Activated CD8-positive, alpha-beta memory T cell treated with anti-CD3 and anti-CD28 coated beads, Interleukin-2, amount 10 ng/mL, durations not matched to agents 7 days and 5 days (primary cell): ENCODE results near the gene ARHGAP26. TPM values are rescaled to one million over a fixed set of nuclear protein-coding genes. Genes with fewer than 3 reads are reported as not detected.

Source experiments
- ATAC-seq: fragments of 150-1000 bp; cut with Tn5 transposase; one replicate; pipeline ENCODE4 v1.10.0; 2021; ENCODE audit warnings: moderate library complexity
- CTCF ChIA-PET: fragments of 350-600 bp; sonication (Branson Sonifier 250); formaldehyde crosslinking; loops from one replicate; lab custom pipeline; 2021; ENCODE audit warnings: antibody characterized with exemption; lab: Charles Lee
- DNase-seq: peaks from one replicate; pipeline ENCODE4 v3.0.0-alpha.2; 2020
- H3K27ac Mint-ChIP-seq: one replicate; pipeline ENCODE4 v1.8.0; 2021; ENCODE audit warnings: mild to moderate bottlenecking, mixed read lengths
- H3K27me3 Mint-ChIP-seq: one replicate; pipeline ENCODE4 v1.8.0; 2021; ENCODE audit warnings: mixed read lengths
- H3K36me3 Mint-ChIP-seq: one replicate; pipeline ENCODE4 v1.8.0; 2021; ENCODE audit warnings: mild to moderate bottlenecking, mixed read lengths
- H3K4me1 Mint-ChIP-seq: one replicate; pipeline ENCODE4 v1.8.0; 2021; ENCODE audit warnings: mixed read lengths
- H3K4me3 Mint-ChIP-seq: one replicate; pipeline ENCODE4 v1.8.0; 2021; ENCODE audit warnings: mild to moderate bottlenecking, moderate library complexity, mixed read lengths
- H3K9me3 Mint-ChIP-seq: one replicate; pipeline ENCODE4 v1.8.0; 2022; ENCODE audit warnings: low read depth, mixed read lengths
- total RNA-seq, 2 experiments: library from RNA; stranded (reverse); gene quantifications; one replicate each; pipeline ENCODE4 v1.2.3, GENCODE V29; 2021

Gene ARHGAP26
- total RNA-seq, 2 experiments from 2014 or later, result 12.6 to 38.9 TPM

DNA sequence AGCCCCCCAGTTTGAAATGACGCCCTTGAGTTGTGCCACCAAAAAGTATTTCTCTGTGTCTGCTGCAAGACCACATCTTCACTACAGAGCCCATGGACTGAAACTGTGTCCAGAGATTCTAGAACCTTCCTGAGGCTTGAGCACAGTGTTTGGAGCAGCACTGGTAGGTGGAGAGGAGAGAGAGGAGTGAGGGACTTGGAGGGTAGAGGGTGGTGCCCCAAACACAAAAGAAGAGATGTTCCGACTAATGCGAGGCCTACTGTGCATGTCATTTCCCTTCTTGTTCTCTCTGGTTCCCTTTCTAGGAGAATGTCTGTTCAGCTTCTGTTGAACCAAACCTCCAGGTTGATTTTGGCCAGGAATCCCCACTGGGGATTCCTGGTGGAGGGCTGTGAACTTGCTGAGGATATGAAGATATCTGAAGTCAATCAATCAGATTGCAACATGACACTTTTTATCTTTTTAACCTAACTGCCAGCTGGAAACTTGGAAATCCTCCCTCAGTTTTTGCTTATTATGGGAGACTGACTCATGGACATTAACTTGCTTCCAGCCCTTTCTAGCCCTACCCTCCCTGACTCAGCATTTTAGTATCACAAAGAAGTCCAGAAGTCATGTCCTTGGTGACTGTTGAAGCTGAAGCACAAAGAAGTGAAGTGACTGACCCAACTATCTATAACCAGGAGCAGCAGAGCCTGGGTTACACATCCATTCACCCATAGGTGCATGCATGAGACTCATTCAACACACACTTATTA lies 478.8 kb downstream of the ARHGAP26 start:
- DNase-seq (no peak), ATAC-seq (no peak)
- CTCF ChIA-PET, result no interaction called here
- Mint-ChIP-seq H3K36me3 (peaks cover 6% of the 10 kb centered on the region), H3K4me1 (no peaks in the 10 kb centered on the region), H3K27ac (no peak overlapping the region), H3K27me3 (no peaks in the 10 kb centered on the region), H3K4me3 (no peak overlapping the region), H3K9me3 (peaks cover 4% of the 10 kb centered on the region)

GRCh38 chr5:143249851-143250250 lies 479.7 kb downstream of the ARHGAP26 start:
- ATAC-seq (no peak), DNase-seq (no peak)
- Mint-ChIP-seq H3K36me3 (peaks cover 6% of the 10 kb centered on the region), H3K4me1 (no peaks in the 10 kb centered on the region), H3K27ac (no peak overlapping the region), H3K4me3 (no peak overlapping the region), H3K27me3 (no peaks in the 10 kb centered on the region), H3K9me3 (peaks cover 4% of the 10 kb centered on the region)
- CTCF ChIA-PET, result interaction anchor here (0.8 kb wide), 1 partner anchor 11 kb away, joined by 3 read pairs; no protein-coding TSS in a partner anchor

GRCh38 chr5:143251190-143251589 lies 481.0 kb downstream of the ARHGAP26 start:
- DNase-seq (no peak), ATAC-seq (no peak)
- Mint-ChIP-seq H3K9me3 (peaks cover 4% of the 10 kb centered on the region), H3K36me3 (peaks cover 6% of the 10 kb centered on the region), H3K4me3 (no peak overlapping the region), H3K27ac (no peak overlapping the region), H3K4me1 (no peaks in the 10 kb centered on the region), H3K27me3 (no peaks in the 10 kb centered on the region)
- CTCF ChIA-PET, result no interaction called here

DNA sequence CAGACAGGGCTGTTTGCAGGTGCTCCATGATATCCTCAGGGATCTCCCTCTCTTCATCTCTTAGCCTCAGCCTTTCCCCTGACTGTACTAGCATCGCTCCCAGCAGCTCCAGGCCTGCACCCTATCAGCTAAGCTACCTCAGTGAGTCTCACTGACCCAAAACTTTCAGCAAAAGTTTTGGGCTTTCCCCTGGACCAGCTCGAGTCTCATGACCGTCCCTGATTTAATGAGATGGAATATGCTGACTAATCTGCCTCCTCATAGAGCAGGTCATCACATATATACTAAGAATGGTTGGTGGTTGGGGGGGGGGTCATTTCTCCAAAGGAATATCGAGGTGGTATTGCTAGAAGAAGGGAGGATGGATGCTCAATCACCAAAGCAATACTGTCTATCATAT lies 481.8 kb downstream of the ARHGAP26 start:
- peaks cover 4% of the 10 kb centered on the region for H3K9me3 Mint-ChIP-seq
- H3K4me3 Mint-ChIP-seq, result no peak overlapping the region
- H3K27me3 Mint-ChIP-seq, result no peaks in the 10 kb centered on the region
- ATAC-seq (no peak), DNase-seq (no peak)
- H3K27ac Mint-ChIP-seq, result no peak overlapping the region
- H3K4me1 Mint-ChIP-seq, result no peaks in the 10 kb centered on the region
- peaks cover 5% of the 10 kb centered on the region for H3K36me3 Mint-ChIP-seq
- CTCF ChIA-PET, result no interaction called here

GRCh38 chr5:143254819-143255218 lies 484.6 kb downstream of the ARHGAP26 start:
- Mint-ChIP-seq H3K27ac (no peak overlapping the region), H3K36me3 (no peaks in the 10 kb centered on the region), H3K27me3 (no peaks in the 10 kb centered on the region), H3K9me3 (no peaks in the 10 kb centered on the region), H3K4me3 (no peak overlapping the region), H3K4me1 (no peaks in the 10 kb centered on the region)
- CTCF ChIA-PET, result no interaction called here
- ATAC-seq (no peak), DNase-seq (no peak)

DNA sequence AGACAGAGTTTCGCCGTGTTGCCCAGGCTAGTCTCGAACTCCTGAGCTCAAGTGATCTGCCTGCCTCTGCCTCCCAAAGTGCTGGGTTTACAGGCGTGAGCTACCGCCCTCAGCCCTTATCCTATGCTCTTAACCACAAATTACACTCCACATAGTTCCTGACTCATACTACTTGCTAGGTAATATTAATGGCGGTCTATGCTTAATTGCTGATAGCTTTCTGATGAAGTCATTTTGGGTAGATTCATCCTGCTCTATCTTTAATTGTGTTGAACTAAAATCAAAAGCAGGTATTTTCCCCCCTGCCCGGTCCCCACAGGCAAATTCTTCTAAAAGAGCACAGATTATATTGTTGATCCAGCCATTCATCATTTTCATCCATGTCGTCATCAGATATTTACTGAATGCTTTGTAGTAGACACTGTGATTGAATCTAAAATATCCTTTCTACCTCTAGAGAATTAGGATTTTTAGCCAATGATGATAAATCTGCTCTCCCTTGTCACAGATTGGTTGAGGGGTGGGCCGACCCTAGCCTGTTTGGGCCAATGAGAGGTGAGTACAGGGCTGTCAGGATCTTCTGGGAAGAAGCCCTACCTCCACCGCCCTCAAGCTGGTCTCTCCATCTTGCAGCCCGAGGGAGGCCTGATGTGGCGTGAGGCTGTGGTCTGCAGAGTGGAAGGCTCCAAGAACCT lies 488.5 kb downstream of the ARHGAP26 start:
- DNase-seq, result no peak

DNA sequence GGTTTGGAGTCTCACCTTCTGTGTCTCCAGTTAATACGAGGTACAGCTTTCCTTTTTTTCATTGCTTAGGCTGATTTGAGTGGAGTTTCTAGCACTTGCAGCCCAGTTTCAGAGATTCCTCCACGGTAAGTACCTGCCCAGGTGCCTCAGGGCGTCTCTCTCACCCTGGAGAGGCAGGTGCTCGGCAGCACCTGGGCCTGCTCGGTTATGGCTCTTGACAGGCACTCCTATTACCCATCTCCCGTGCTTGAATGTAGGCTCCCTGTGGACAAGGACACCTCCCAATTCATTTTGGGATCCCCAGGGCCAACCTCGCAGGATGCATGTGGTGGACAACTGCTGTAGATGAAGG lies 489.1 kb downstream of the ARHGAP26 start:
- H3K9me3 Mint-ChIP-seq, result no peaks in the 10 kb centered on the region
- no peaks in the 10 kb centered on the region for H3K27me3 Mint-ChIP-seq
- H3K4me1 Mint-ChIP-seq, result peaks cover 4% of the 10 kb centered on the region
- ATAC-seq (no peak), DNase-seq (no peak)
- no peak overlapping the region for H3K27ac Mint-ChIP-seq
- no peak overlapping the region for H3K4me3 Mint-ChIP-seq
- CTCF ChIA-PET, result no interaction called here
- H3K36me3 Mint-ChIP-seq, result peaks cover 3% of the 10 kb centered on the region

More for the DNA sequence above, 488.5 kb downstream of the ARHGAP26 start:
- Mint-ChIP-seq H3K4me3 (no peak overlapping the region), H3K27ac (no peak overlapping the region), H3K9me3 (no peaks in the 10 kb centered on the region), H3K36me3 (peaks cover 3% of the 10 kb centered on the region), H3K4me1 (peaks cover 4% of the 10 kb centered on the region), H3K27me3 (no peaks in the 10 kb centered on the region)
- no peak for ATAC-seq
- CTCF ChIA-PET, result no interaction called here

GRCh38 chr5:143261748-143262392 lies 491.7 kb downstream of the ARHGAP26 start:
- no peak for DNase-seq
- Mint-ChIP-seq H3K27ac (no peak overlapping the region), H3K9me3 (peaks cover 6% of the 10 kb centered on the region), H3K4me1 (peaks cover 4% of the 10 kb centered on the region), H3K36me3 (peaks cover 3% of the 10 kb centered on the region), H3K27me3 (no peaks in the 10 kb centered on the region), H3K4me3 (no peak overlapping the region)
- CTCF ChIA-PET, result no interaction called here
- ATAC-seq, result no peak

DNA sequence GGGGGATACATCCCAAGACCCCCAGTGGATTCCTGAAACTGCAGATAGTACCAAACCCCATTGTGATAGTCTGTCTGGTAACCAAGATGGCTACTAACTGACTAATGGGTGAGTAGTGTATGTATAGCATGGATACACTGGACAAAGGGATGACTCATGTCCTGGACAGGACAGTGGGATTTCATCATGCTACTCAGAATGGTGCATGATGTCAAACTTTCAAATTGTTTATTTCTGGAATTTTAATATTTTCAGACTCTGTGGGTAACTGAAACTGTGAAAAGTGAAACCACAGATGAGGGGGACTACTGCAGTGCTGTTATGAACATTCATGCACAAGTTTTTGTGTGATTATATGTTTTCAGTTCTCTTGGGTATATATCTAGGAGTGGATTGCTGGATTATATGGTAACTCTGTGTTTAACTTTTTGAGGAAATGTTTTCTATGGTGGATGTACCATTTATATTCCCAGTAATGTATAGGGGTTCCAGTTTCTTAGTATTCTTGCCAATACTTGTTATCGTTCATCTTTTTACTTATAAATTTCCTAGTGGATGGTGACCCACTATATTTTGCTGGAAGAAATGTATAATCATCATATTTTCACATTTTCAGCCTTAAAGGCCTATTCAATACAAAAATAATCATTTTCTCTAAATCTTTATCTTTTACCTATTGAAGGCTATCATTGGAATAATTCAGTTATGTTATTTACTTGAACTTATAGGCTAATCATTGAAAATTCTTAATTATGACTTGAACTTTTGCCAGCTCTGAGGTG lies 492.4 kb downstream of the ARHGAP26 start:
- ATAC-seq (no peak), DNase-seq (no peak)
- Mint-ChIP-seq H3K36me3 (peaks cover 3% of the 10 kb centered on the region), H3K9me3 (peaks cover 6% of the 10 kb centered on the region), H3K27me3 (no peaks in the 10 kb centered on the region), H3K4me1 (peaks cover 4% of the 10 kb centered on the region), H3K4me3 (no peak overlapping the region), H3K27ac (no peak overlapping the region)
- CTCF ChIA-PET, result no interaction called here

DNA sequence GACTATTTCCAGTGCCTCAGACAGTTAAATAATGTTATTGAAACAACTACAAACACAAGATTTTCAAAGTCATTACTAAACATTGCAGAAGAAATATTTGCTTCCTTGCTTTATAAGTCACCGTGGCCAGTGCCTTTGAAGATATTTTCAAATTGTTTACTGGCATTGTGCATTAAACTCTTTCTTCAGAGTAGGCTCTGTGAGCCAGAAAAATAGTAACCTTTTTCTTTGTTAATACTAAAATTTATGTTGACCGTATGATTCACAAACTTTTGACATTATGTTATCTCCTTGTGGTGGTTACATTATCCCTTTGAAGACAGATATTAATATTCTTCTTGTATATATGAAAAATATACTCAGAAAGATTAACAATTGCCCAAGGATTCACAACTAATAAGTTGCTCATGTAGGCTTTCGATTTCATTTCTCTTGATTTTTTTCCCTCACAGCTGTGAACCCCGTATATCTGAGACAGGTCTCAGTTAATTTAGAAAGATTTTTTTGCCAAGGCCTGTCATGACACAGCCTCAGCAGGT lies 493.2 kb downstream of the ARHGAP26 start:
- Mint-ChIP-seq H3K36me3 (peaks cover 5% of the 10 kb centered on the region), H3K27me3 (no peaks in the 10 kb centered on the region), H3K4me1 (peaks cover 4% of the 10 kb centered on the region), H3K27ac (peak overlapping the region; percentile 20), H3K4me3 (no peak overlapping the region), H3K9me3 (peaks cover 8% of the 10 kb centered on the region)
- no peak for DNase-seq
- no peak for ATAC-seq
- CTCF ChIA-PET, result no interaction called here

- H3K36me3 Mint-ChIP-seq, result peaks cover 9% of the 10 kb centered on the region
- H3K4me1 Mint-ChIP-seq, result peaks cover 4% of the 10 kb centered on the region
- ATAC-seq (no peak), DNase-seq (no peak)
- no peak overlapping the region for H3K4me3 Mint-ChIP-seq
- H3K9me3 Mint-ChIP-seq, result peaks cover 11% of the 10 kb centered on the region
- no peak overlapping the region for H3K27ac Mint-ChIP-seq
- CTCF ChIA-PET, result interaction anchor here (1.2 kb wide), 1 partner anchor 44 kb away, joined by 3 read pairs; no protein-coding TSS in a partner anchor
- H3K27me3 Mint-ChIP-seq, result no peaks in the 10 kb centered on the region
Measured at GRCh38 chr5:143265995-143266394, 495.8 kb downstream of the ARHGAP26 start.

DNA sequence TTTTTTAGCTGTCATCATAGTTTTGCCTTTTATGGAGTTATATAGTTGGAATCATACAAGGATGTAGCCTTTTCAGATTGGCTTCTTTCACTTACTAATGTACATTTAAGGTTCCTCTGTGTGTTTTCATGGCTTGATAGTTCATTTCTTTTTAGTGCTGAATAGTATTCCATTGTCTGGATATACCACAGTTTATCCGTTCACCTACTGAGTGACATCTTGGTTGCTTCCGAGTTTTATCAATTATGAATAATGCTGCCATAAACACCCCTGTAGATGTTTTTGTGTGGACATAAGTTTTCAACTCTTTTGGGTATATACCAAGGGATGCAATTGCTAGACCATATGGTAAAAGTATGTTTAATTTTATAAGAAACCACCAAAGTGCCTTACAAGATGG lies 497.0 kb downstream of the ARHGAP26 start:
- no peak for ATAC-seq
- Mint-ChIP-seq H3K27ac (no peak overlapping the region), H3K36me3 (peaks cover 6% of the 10 kb centered on the region), H3K4me3 (no peak overlapping the region), H3K4me1 (peaks cover 4% of the 10 kb centered on the region), H3K9me3 (peaks cover 11% of the 10 kb centered on the region), H3K27me3 (no peaks in the 10 kb centered on the region)
- DNase-seq, result no peak
- CTCF ChIA-PET, result no interaction called here

DNA sequence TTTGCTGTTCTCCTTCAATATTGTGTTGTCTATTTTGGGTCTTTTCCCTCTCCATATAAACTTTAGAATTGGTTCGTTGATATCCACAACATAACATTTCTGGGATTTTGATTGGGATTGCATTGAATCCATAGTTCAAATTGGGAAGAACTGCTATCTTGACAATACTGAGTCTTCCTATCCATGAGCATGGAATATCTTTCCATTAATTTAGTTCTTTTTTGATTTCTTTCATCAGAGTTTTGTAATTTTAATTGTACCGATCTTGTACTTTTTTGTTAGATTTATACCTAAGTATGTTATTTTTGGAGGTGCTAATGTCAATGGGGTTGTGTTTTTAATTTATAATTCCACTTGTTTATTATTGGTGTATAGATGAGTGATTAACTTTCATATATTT lies 498.2 kb downstream of the ARHGAP26 start:
- no peak overlapping the region for H3K4me3 Mint-ChIP-seq
- H3K9me3 Mint-ChIP-seq, result peaks cover 11% of the 10 kb centered on the region
- no peaks in the 10 kb centered on the region for H3K4me1 Mint-ChIP-seq
- no peaks in the 10 kb centered on the region for H3K27me3 Mint-ChIP-seq
- DNase-seq (no peak), ATAC-seq (no peak)
- H3K27ac Mint-ChIP-seq, result no peak overlapping the region
- H3K36me3 Mint-ChIP-seq, result peaks cover 7% of the 10 kb centered on the region
- CTCF ChIA-PET, result no interaction called here
